Liver (tissue), 9 donors: Measurements from ENCODE around the gene FAM193A. TPM values are rescaled to one million over a fixed set of nuclear protein-coding genes. Genes with fewer than 3 reads are reported as not detected.

Experiments
- DNase-seq: peaks from one replicate; pipeline ENCODE4 v3.0.0-alpha.2; 2017; ENCODE audit warnings: low spot score
- H3K27ac ChIP-seq, 2 donors: one replicate each; pipeline ENCODE4 v1.7.0; 2013; ENCODE audit warnings: inconsistent platforms in 2 of 2, low read length in 2 of 2, control low read depth in 1 of 2, low read depth in 1 of 2, mild to moderate bottlenecking in 1 of 2
- H3K27me3 ChIP-seq, 4 donors: one replicate each; pipeline versions ENCODE4 v1.6.1 to v1.7.0; 2013; ENCODE audit warnings: low read length in 3 of 4, inconsistent platforms in 1 of 4, mild to moderate bottlenecking in 1 of 4, moderate library complexity in 1 of 4; ENCODE audit not compliant: control insufficient read depth in 4 of 4, insufficient read depth in 4 of 4
- H3K36me3 ChIP-seq, 4 donors: one replicate each; pipeline versions ENCODE4 v1.6.1 to v1.7.0; 2013; ENCODE audit warnings: low read length in 3 of 4, mild to moderate bottlenecking in 3 of 4, low read depth in 1 of 4, moderate library complexity in 1 of 4; ENCODE audit not compliant: control insufficient read depth in 4 of 4, insufficient read depth in 3 of 4
- H3K4me1 ChIP-seq, 4 donors: one replicate each; pipeline versions ENCODE4 v1.6.1 to v1.7.0; 2013; ENCODE audit warnings: low read length in 3 of 4, mild to moderate bottlenecking in 3 of 4, moderate library complexity in 1 of 4; ENCODE audit not compliant: control insufficient read depth in 4 of 4, insufficient read depth in 4 of 4
- H3K4me3 ChIP-seq, 3 donors: one replicate each; pipeline versions ENCODE4 v1.6.1 to v1.7.0; 2013; ENCODE audit warnings: low read length in 3 of 3, control low read depth in 1 of 3, low read depth in 1 of 3, mild to moderate bottlenecking in 1 of 3
- H3K9ac ChIP-seq, 2 donors: one replicate each; pipeline ENCODE4 v1.7.0; 2013; ENCODE audit warnings: low read length in 2 of 2, mild to moderate bottlenecking in 2 of 2, moderate library complexity in 2 of 2, control low read depth in 1 of 2, low read depth in 1 of 2
- H3K9me3 ChIP-seq, 4 donors: one replicate each; pipeline versions ENCODE4 v1.6.1 to v1.7.0; 2013; ENCODE audit warnings: low read length in 3 of 4; ENCODE audit not compliant: control insufficient read depth in 4 of 4
- ATF3 ChIP-seq: IDR thresholded peaks from 2 replicates; pipeline ENCODE4 v1.6.1; 2016; ENCODE audit warnings: antibody characterized with exemption
- CTCF ChIP-seq: fragments of 150-350 bp; IDR thresholded peaks from 2 replicates; pipeline ENCODE4 v1.5.1; 2017; ENCODE audit warnings: improper control_type of control experiment, low read depth, low read length; ENCODE audit not compliant: missing input control
- EGR1 ChIP-seq, 2 donors: IDR thresholded peaks; 2 replicates each; pipeline ENCODE4 v1.6.1; 2016 to 2018; ENCODE audit warnings: antibody characterized with exemption in 2 of 2, low read depth in 2 of 2
- FOXA1 ChIP-seq: IDR thresholded peaks from 2 replicates; pipeline ENCODE4 v1.6.1; 2016; ENCODE audit warnings: antibody characterized with exemption
- FOXA2 ChIP-seq: IDR thresholded peaks from 2 replicates; pipeline ENCODE4 v1.6.1; 2016; ENCODE audit warnings: antibody characterized with exemption
- GABPA ChIP-seq, 2 donors: IDR thresholded peaks in 1 of 2; conservative IDR thresholded peaks in 1 of 2; 2 replicates each; pipeline ENCODE4 v1.6.1; 2016; ENCODE audit warnings: antibody characterized with exemption in 2 of 2, mild to moderate bottlenecking in 1 of 2, moderate library complexity in 1 of 2
- HNF4A ChIP-seq, 2 donors: conservative IDR thresholded peaks; 2 replicates each; pipeline ENCODE4 v1.6.1; 2016; ENCODE audit warnings: antibody characterized with exemption in 2 of 2, mild to moderate bottlenecking in 2 of 2
- HNF4G ChIP-seq: IDR thresholded peaks from 2 replicates; pipeline ENCODE4 v1.6.1; 2016; ENCODE audit warnings: antibody characterized with exemption
- JUND ChIP-seq, 2 donors: IDR thresholded peaks; 2 replicates each; pipeline ENCODE4 v1.6.1; 2016; ENCODE audit warnings: antibody characterized with exemption in 2 of 2
- NR2F2 ChIP-seq: IDR thresholded peaks from 2 replicates; pipeline ENCODE4 v1.6.1; 2016; ENCODE audit warnings: antibody characterized with exemption
- RAD21 ChIP-seq, 2 donors: IDR thresholded peaks; 2 replicates each; pipeline ENCODE4 v1.6.1; 2016; ENCODE audit warnings: antibody characterized with exemption in 2 of 2, mild to moderate bottlenecking in 2 of 2
- RXRA ChIP-seq, 2 donors: IDR thresholded peaks; 2 replicates each; pipeline ENCODE4 v1.6.1; 2017 to 2018; ENCODE audit warnings: antibody characterized with exemption in 2 of 2, mild to moderate bottlenecking in 1 of 2
- SP1 ChIP-seq: IDR thresholded peaks from 2 replicates; pipeline ENCODE4 v1.6.1; 2018; ENCODE audit warnings: antibody characterized with exemption, mild to moderate bottlenecking
- TAF1 ChIP-seq: conservative IDR thresholded peaks from 2 replicates; pipeline ENCODE4 v1.6.1; 2016; ENCODE audit warnings: antibody characterized with exemption, mild to moderate bottlenecking
- YY1 ChIP-seq: IDR thresholded peaks from 2 replicates; pipeline ENCODE4 v1.6.1; 2016; ENCODE audit warnings: antibody characterized with exemption, mild to moderate bottlenecking
- ZBTB33 ChIP-seq: IDR thresholded peaks from 2 replicates; pipeline ENCODE4 v1.6.1; 2016; ENCODE audit warnings: antibody characterized with exemption
- WGBS: extraction: QIAGEN DNeasy Blood & Tissue Kit; methylation state at CpG from one replicate; pipeline ENCODE4 v1.1.7; 2013; 5-methylcytosine and 5-hydroxymethylcytosine counted together
- polyA plus RNA-seq, 2 donors: library from polyadenylated mRNA; stranded (reverse) in 1 of 2; unstranded in 1 of 2; fragments of 200-250 nt in 1 of 2; fragments of >200 nt in 1 of 2; fragmentation: Nextera tagmentation in 1 of 2; extraction: Ambion mirVana in 1 of 2; gene quantifications; one replicate each; pipeline versions ENCODE4 v1.2.1 to v1.2.3, GENCODE V29; 2013 to 2015
- total RNA-seq, 2 donors: library from RNA; depleted of rRNA; stranded (reverse); fragments of >200 nt; gene quantifications; one replicate each; pipeline ENCODE4 v1.2.3, GENCODE V29; 2014
- TF ChIP-seq, protein P1 (sequence below): IDR thresholded peaks from 2 replicates; pipeline ENCODE4 v1.6.1; 2016; ENCODE audit warnings: antibody characterized with exemption
- TF ChIP-seq, protein P2 (sequence below): IDR thresholded peaks from 2 replicates; pipeline ENCODE4 v1.6.1; 2016; ENCODE audit warnings: antibody characterized with exemption, mild to moderate bottlenecking
- donor health status: healthy.
- donor health status: healthy.
- donor health status: healthy.
- donor health status: healthy.
- donor health status: healthy.

The FAM193A gene
- total and polyA plus RNA-seq, 4 donors = 3.9 to 10.2 (median 7.0) TPM

DNA sequence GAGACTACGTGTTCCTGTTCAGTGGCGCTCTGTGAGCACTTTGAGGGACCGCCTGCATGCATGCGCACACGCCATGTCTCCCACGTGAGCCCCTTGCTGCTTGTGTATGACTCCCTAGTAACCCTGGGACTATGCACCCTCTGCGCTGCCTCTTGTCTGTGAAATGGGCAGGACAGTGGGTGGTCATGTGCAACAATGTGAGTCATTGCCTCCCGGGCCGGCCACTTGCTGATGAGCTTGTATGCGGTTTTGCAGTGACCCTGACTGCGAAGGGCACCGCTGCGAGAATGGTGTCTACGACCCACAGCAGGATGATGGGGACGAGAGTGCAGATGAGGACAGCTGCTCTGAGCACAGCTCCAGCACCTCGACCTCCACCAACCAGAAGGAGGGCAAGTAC, 158.2 kb downstream of the FAM193A start:
- no peak for DNase-seq
- WGBS = 95% methylated on average over 16 of the region's 16 CpGs
- Histone ChIP-seq H3K4me1 (peaks cover 5 to 15% (median 10%) of the 10 kb centered on the region in 4 donors), H3K9ac (no peak overlapping the region), H3K27ac (no peak overlapping the region), H3K4me3 (no peak overlapping the region), H3K9me3 (no peaks in the 10 kb centered on the region), H3K36me3 (peaks cover 15 to 68% (median 42%) of the 10 kb centered on the region in 4 donors), H3K27me3 (no peaks in the 10 kb centered on the region)
- TF ChIP-seq EGR1 (IDR thresholded peaks at IDR 0.05; ENCODE audit: low read depth in 2 of 2) (no peak), RXRA (IDR thresholded peaks at IDR 0.05) (no peak), FOXA1 (no peak), FOXA2 (no peak), ATF3 (no peak), ZBTB33 (no peak), RAD21 (IDR thresholded peaks at IDR 0.05) (no peak), HNF4G (no peak), NR2F2 (no peak), CTCF (no peak), TAF1 (no peak), SP1 (no peak), JUND (IDR thresholded peaks at IDR 0.05) (no peak), HNF4A (conservative IDR thresholded peaks at IDR 0.05) (no peak), GABPA (IDR thresholded peaks at IDR 0.05 in 1 of 2, conservative IDR thresholded peaks at IDR 0.05 in 1 of 2) (no peak), YY1 (no peak)
- TF ChIP-seq, protein P1, sequence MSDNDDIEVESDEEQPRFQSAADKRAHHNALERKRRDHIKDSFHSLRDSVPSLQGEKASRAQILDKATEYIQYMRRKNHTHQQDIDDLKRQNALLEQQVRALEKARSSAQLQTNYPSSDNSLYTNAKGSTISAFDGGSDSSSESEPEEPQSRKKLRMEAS = no peak
- TF ChIP-seq, protein P2, sequence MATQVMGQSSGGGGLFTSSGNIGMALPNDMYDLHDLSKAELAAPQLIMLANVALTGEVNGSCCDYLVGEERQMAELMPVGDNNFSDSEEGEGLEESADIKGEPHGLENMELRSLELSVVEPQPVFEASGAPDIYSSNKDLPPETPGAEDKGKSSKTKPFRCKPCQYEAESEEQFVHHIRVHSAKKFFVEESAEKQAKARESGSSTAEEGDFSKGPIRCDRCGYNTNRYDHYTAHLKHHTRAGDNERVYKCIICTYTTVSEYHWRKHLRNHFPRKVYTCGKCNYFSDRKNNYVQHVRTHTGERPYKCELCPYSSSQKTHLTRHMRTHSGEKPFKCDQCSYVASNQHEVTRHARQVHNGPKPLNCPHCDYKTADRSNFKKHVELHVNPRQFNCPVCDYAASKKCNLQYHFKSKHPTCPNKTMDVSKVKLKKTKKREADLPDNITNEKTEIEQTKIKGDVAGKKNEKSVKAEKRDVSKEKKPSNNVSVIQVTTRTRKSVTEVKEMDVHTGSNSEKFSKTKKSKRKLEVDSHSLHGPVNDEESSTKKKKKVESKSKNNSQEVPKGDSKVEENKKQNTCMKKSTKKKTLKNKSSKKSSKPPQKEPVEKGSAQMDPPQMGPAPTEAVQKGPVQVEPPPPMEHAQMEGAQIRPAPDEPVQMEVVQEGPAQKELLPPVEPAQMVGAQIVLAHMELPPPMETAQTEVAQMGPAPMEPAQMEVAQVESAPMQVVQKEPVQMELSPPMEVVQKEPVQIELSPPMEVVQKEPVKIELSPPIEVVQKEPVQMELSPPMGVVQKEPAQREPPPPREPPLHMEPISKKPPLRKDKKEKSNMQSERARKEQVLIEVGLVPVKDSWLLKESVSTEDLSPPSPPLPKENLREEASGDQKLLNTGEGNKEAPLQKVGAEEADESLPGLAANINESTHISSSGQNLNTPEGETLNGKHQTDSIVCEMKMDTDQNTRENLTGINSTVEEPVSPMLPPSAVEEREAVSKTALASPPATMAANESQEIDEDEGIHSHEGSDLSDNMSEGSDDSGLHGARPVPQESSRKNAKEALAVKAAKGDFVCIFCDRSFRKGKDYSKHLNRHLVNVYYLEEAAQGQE = no peak
